Panc1 (cell line): ENCODE data around the gene STK4. TPM values are rescaled to one million over a fixed set of nuclear protein-coding genes. Genes with fewer than 3 reads are reported as not detected.

Experiments
- ATAC-seq: fragments of 200-7000 bp; cut with Tn5 transposase; 2 replicates; pipeline ENCODE4 v1.9.1; 2020; ENCODE audit warnings: mild to moderate bottlenecking, moderate library complexity
- BruUV-seq: library from RNA; stranded (reverse); fragments of 400-500 nt; replicated peaks from 2 replicates; lab custom pipeline; 2021; lab: Mats Ljungman, UMichigan
- CTCF ChIA-PET: fragments of 300-600 bp; sonication (Branson Sonifier 250); formaldehyde crosslinking; loops from one replicate; lab custom pipeline; 2022; ENCODE audit warnings: antibody characterized with exemption; lab: Charles Lee
- POLR2A ChIA-PET: fragments of 300-600 bp; sonication (Branson Sonifier 250); formaldehyde crosslinking; loops from one replicate; lab custom pipeline; 2022; ENCODE audit warnings: antibody characterized with exemption; lab: Charles Lee
- DNase-seq: peaks from one replicate; pipeline ENCODE4 v3.0.0-alpha.2; 2010; ENCODE audit warnings: low read depth, low spot score
- H3K27ac ChIP-seq: 2 replicates; pipeline ENCODE4 v1.5.1; 2011; ENCODE audit warnings: mild to moderate bottlenecking, low read length, inconsistent platforms
- H3K27me3 ChIP-seq: fragments of 200-500 bp; sonication (Bioruptor generic); 2 replicates; pipeline ENCODE4 v1.6.0; 2014; ENCODE audit warnings: low read length, inconsistent platforms; ENCODE audit not compliant: control insufficient read depth, insufficient read depth
- H3K36me3 ChIP-seq: fragments of 200-500 bp; sonication (Bioruptor generic); 2 replicates; pipeline ENCODE4 v1.5.1; 2014; ENCODE audit warnings: inconsistent platforms, mild to moderate bottlenecking, low read length, moderate library complexity; ENCODE audit not compliant: control insufficient read depth, insufficient read depth
- H3K4me1 ChIP-seq: 2 replicates; pipeline ENCODE4 v1.5.1; 2011; ENCODE audit warnings: inconsistent platforms, mild to moderate bottlenecking, low read length, moderate library complexity; ENCODE audit not compliant: control insufficient read depth, insufficient read depth
- H3K4me3 ChIP-seq, 2 experiments: 2 replicates each; pipeline ENCODE4 v1.5.1; 2011 to 2012; ENCODE audit warnings: low read depth in 2 of 2, low read length in 2 of 2, mild to moderate bottlenecking in 2 of 2, inconsistent platforms in 1 of 2, moderate library complexity in 1 of 2
- H3K9me3 ChIP-seq: fragments of 200-500 bp; sonication (Bioruptor generic); 2 replicates; pipeline ENCODE4 v1.5.1; 2014; ENCODE audit warnings: low read depth, mild to moderate bottlenecking, inconsistent platforms, low read length, moderate library complexity; ENCODE audit not compliant: control insufficient read depth, insufficient read depth
- CTCF ChIP-seq: fragments of 450-650 bp; IDR thresholded peaks from 2 replicates; pipeline ENCODE4 v1.5.1; 2017; ENCODE audit warnings: mild to moderate bottlenecking
- POLR2AphosphoS5 ChIP-seq: IDR thresholded peaks from 2 replicates; pipeline ENCODE4 v1.6.1; 2012; ENCODE audit warnings: mild to moderate bottlenecking, low read depth, low read length, moderate library complexity
- REST ChIP-seq, 2 experiments: IDR thresholded peaks; 2 replicates each; pipeline ENCODE4 v1.6.1; 2011 to 2012; ENCODE audit warnings: low read depth in 2 of 2, control low read depth in 1 of 2, low read length in 1 of 2, mild to moderate bottlenecking in 1 of 2, moderate library complexity in 1 of 2; ENCODE audit not compliant: insufficient read depth in 1 of 2
- SIN3A ChIP-seq: IDR thresholded peaks from 2 replicates; pipeline ENCODE4 v1.6.1; 2012; ENCODE audit warnings: low read depth, mild to moderate bottlenecking, low read length, moderate library complexity, borderline replicate concordance; ENCODE audit not compliant: insufficient read depth
- TCF7L2 ChIP-seq: IDR thresholded peaks from 2 replicates; pipeline ENCODE4 v1.6.1; 2011; ENCODE audit warnings: mild to moderate bottlenecking, low read depth, low read length, inconsistent platforms
- in situ Hi-C: cut with HindIII; loops from 2 replicates; pipeline ENCODE4 v1.10.0; 2016; ENCODE audit warnings: low sequenced_read_pairs, low pct_unique_long_range_greater_than_20kb
- intact Hi-C: fragments of 100-400 bp; cut with micrococcal nuclease; formaldehyde crosslinking; loops from one replicate; pipeline ENCODE4 v1.10.0; 2022; ENCODE audit not compliant: unreplicated experiment
- total RNA-seq: library from RNA; stranded (reverse); gene quantifications from one replicate; pipeline ENCODE4 v1.2.1, GENCODE V29; 2021; ENCODE audit not compliant: unreplicated experiment

Gene STK4
- total RNA-seq, 1 experiment from 2014 or later = 50.2 TPM

- Histone ChIP-seq H3K4me3 (no peak overlapping the region), H3K27ac (no peak overlapping the region), H3K9me3 (no peaks in the 10 kb centered on the region), H3K4me1 (no peaks in the 10 kb centered on the region), H3K27me3 (peaks cover 7% of the 10 kb centered on the region), H3K36me3 (no peaks in the 10 kb centered on the region)
- TF ChIP-seq SIN3A (no peak), POLR2AphosphoS5 (no peak), TCF7L2 (no peak), REST (IDR thresholded peaks at IDR 0.05; ENCODE audit: insufficient read depth in 1 of 2, low read depth in 2 of 2, low read length in 1 of 2) (no peak), CTCF (no peak)
- intact Hi-C loops (loop anchor here (5.0 kb wide), 1 partner anchor 108 kb away; no protein-coding TSS in a partner anchor), in situ Hi-C loops (no loop called here)
- no peak for DNase-seq
- BruUV-seq = no TSS peak
- ATAC-seq = no peak
- ChIA-PET POLR2A (no interaction called here), CTCF (no interaction called here)
Observed at GRCh38 chr20:45119556-45120266, 153.4 kb downstream of the STK4 start.

- POLR2A ChIA-PET = no interaction called here
Observed at GRCh38 chr20:45121388-45121787, 155.1 kb downstream of the STK4 start.

More at GRCh38 chr20:45121388-45121787, 155.1 kb downstream of the STK4 start:
- in situ Hi-C loops (no loop called here), intact Hi-C loops (loop anchor here (5.0 kb wide), 1 partner anchor 106 kb away; no protein-coding TSS in a partner anchor)
- Histone ChIP-seq H3K27ac (no peak overlapping the region), H3K27me3 (peaks cover 13% of the 10 kb centered on the region), H3K36me3 (no peaks in the 10 kb centered on the region), H3K4me1 (no peaks in the 10 kb centered on the region), H3K9me3 (no peaks in the 10 kb centered on the region), H3K4me3 (no peak overlapping the region)
- ATAC-seq (no peak), DNase-seq (no peak)
- no TSS peak for BruUV-seq
- CTCF ChIA-PET = interaction anchor here (1.4 kb wide), 1 partner anchor 173 kb away, joined by 3 read pairs; no protein-coding TSS in a partner anchor
- TF ChIP-seq TCF7L2 (no peak), REST (IDR thresholded peaks at IDR 0.05; ENCODE audit: insufficient read depth in 1 of 2, low read depth in 2 of 2, low read length in 1 of 2) (no peak), SIN3A (no peak), CTCF (no peak)
